ENCODE data around the gene TPI1. TPM values are rescaled to one million over a fixed set of nuclear protein-coding genes. Genes with fewer than 3 reads are reported as not detected.
"Not testable (repeated sequence)": the region's sequence is repeated elsewhere in the genome, so short reads cannot be mapped to it uniquely, and the experiment has no call there.

Gene TPI1
- total RNA-seq, 2 experiments from 2014 or later = 918 to 1,035 TPM

GRCh38 chr12:6866163-6866919 is 990 bp upstream of the TPI1 start:
- no peaks in the 10 kb centered on the region for H3K27me3 Mint-ChIP-seq
- H3K9me3 Mint-ChIP-seq = no peaks in the 10 kb centered on the region
- ChIA-PET POLR2A (interaction anchor here (1.0 to 2.3 kb wide), 2 partner anchors 14 to 77 kb away, joined by 3 to 14 read pairs; partner anchors contain the start of genes C12orf57, CDCA3, RNU7-1 and USP5), CTCF (interaction anchor here (0.6 to 7.8 kb wide), 7 partner anchors 13 to 243 kb away, joined by 3 to 67 read pairs (median 4); partner anchors contain the start of genes CDCA3 and USP5)
- DNase-seq = no peak
- H3K36me3 Mint-ChIP-seq (ENCODE audit: low read depth) = peaks cover 69% of the 10 kb centered on the region
- H3K4me3 Mint-ChIP-seq = peak overlapping the region; percentile 92
- H3K27ac Mint-ChIP-seq = no peak overlapping the region
- H3K4me1 Mint-ChIP-seq = peaks cover 43% of the 10 kb centered on the region

GRCh38 chr12:6866920-6867412 is 365 bp upstream of the TPI1 start:
- ChIA-PET POLR2A (interaction anchor here (1.0 to 2.3 kb wide), 3 partner anchors 13 to 77 kb away, joined by 3 to 14 read pairs (median 3); partner anchors contain the start of genes C12orf57, CDCA3, RNU7-1 and USP5), CTCF (interaction anchor here (0.6 to 7.8 kb wide), 9 partner anchors 14 to 975 kb away, joined by 3 to 67 read pairs (median 4); partner anchors contain the start of genes CDCA3 and USP5)
- H3K27ac Mint-ChIP-seq = peak overlapping the region; percentile 95
- H3K4me1 Mint-ChIP-seq = peaks cover 49% of the 10 kb centered on the region
- H3K27me3 Mint-ChIP-seq = no peaks in the 10 kb centered on the region
- H3K36me3 Mint-ChIP-seq (ENCODE audit: low read depth) = peaks cover 69% of the 10 kb centered on the region
- H3K4me3 Mint-ChIP-seq = peak overlapping the region; percentile 92
- no peaks in the 10 kb centered on the region for H3K9me3 Mint-ChIP-seq
- DNase-seq = no peak

GRCh38 chr12:6868211-6869048 is 1.1 kb downstream of the TPI1 start:
- DNase-seq = peak; percentile 15
- ChIA-PET CTCF (interaction anchor here (0.5 to 7.8 kb wide), 22 partner anchors 9 to 329 kb away, joined by 3 to 67 read pairs (median 4); partner anchors contain the start of genes C12orf57, CDCA3, MLF2 and RNU7-1), POLR2A (interaction anchor here (0.5 to 2.3 kb wide), 2 partner anchors 16 to 110 kb away, joined by 3 to 14 read pairs; partner anchors contain the start of genes CDCA3 and USP5)
- Mint-ChIP-seq H3K9me3 (no peaks in the 10 kb centered on the region), H3K36me3 (ENCODE audit: low read depth) (peaks cover 65% of the 10 kb centered on the region), H3K27me3 (no peaks in the 10 kb centered on the region), H3K27ac (peak overlapping the region; percentile 89), H3K4me3 (peak overlapping the region; percentile 93), H3K4me1 (peaks cover 52% of the 10 kb centered on the region)

GRCh38 chr12:6869049-6870021 is 2.0 kb downstream of the TPI1 start:
- Mint-ChIP-seq H3K27ac (peak overlapping the region; percentile 89), H3K4me3 (peak overlapping the region; percentile 93), H3K36me3 (ENCODE audit: low read depth) (peaks cover 60% of the 10 kb centered on the region), H3K9me3 (no peaks in the 10 kb centered on the region), H3K27me3 (no peaks in the 10 kb centered on the region), H3K4me1 (peaks cover 56% of the 10 kb centered on the region)
- ChIA-PET CTCF (interaction anchor here (0.6 to 7.8 kb wide), 41 partner anchors 8 to 1070 kb away, joined by 3 to 67 read pairs (median 4); partner anchors contain the start of genes C12orf57, C1RL, CDCA3 and MLF2), POLR2A (interaction anchor here (0.6 to 1.0 kb wide), 2 partner anchors 22 to 75 kb away, joined by 3 to 4 read pairs; partner anchors contain the start of gene C12orf57)
- DNase-seq = peak; percentile 89

- peak overlapping the region; percentile 89 for H3K27ac Mint-ChIP-seq
- DNase-seq, H3K27me3 Mint-ChIP-seq, H3K9me3 Mint-ChIP-seq, POLR2A ChIA-PET: not testable (repeated sequence)
- peak overlapping the region; percentile 78 for H3K4me3 Mint-ChIP-seq
- peaks cover 53% of the 10 kb centered on the region for H3K36me3 Mint-ChIP-seq (ENCODE audit: low read depth)
- H3K4me1 Mint-ChIP-seq = peaks cover 62% of the 10 kb centered on the region
- CTCF ChIA-PET = interaction anchor here (0.9 to 7.8 kb wide), 11 partner anchors 9 to 94 kb away, joined by 3 to 67 read pairs (median 15); partner anchors contain the start of genes CDCA3 and USP5
Measured at GRCh38 chr12:6870304-6870703, 3.0 kb downstream of the TPI1 start.

GRCh38 chr12:6871052-6871957 is 4.0 kb downstream of the TPI1 start:
- peaks cover 50% of the 10 kb centered on the region for H3K36me3 Mint-ChIP-seq (ENCODE audit: low read depth)
- H3K9me3 Mint-ChIP-seq = no peaks in the 10 kb centered on the region
- ChIA-PET CTCF (interaction anchor here (0.6 to 5.1 kb wide), 21 partner anchors 7 to 238 kb away, joined by 3 to 55 read pairs (median 9); partner anchors contain the start of genes C12orf57, C1RL, CDCA3 and MLF2), POLR2A (interaction anchor here (2.8 kb wide), 1 partner anchor 19 kb away, joined by 23 read pairs; the partner anchor contains the start of genes CDCA3 and USP5)
- H3K4me3 Mint-ChIP-seq = peak overlapping the region; percentile 78
- H3K27me3 Mint-ChIP-seq = no peaks in the 10 kb centered on the region
- H3K27ac Mint-ChIP-seq = peak overlapping the region; percentile 91
- DNase-seq = peak; percentile 61
- H3K4me1 Mint-ChIP-seq = peaks cover 65% of the 10 kb centered on the region

- ChIA-PET CTCF (interaction anchor here (0.5 to 5.1 kb wide), 60 partner anchors 8 to 513 kb away, joined by 3 to 55 read pairs (median 5); partner anchors contain the start of genes C12orf57, C1RL, CDCA3 and GNB3), POLR2A (interaction anchor here (0.8 to 2.8 kb wide), 6 partner anchors 19 to 83 kb away, joined by 3 to 23 read pairs (median 4); partner anchors contain the start of genes C12orf57, CD4, CDCA3 and RNU7-1)
- H3K36me3 Mint-ChIP-seq (ENCODE audit: low read depth) = peaks cover 55% of the 10 kb centered on the region
- peak overlapping the region; percentile 91 for H3K27ac Mint-ChIP-seq
- H3K4me3 Mint-ChIP-seq = peak overlapping the region; percentile 78
- peak; percentile 86 for DNase-seq
- H3K4me1 Mint-ChIP-seq = peaks cover 63% of the 10 kb centered on the region
- H3K27me3 Mint-ChIP-seq = no peaks in the 10 kb centered on the region
- no peaks in the 10 kb centered on the region for H3K9me3 Mint-ChIP-seq
Measured at GRCh38 chr12:6872073-6873048, 5.0 kb downstream of the TPI1 start.

- H3K27ac Mint-ChIP-seq = peak within 1 kb of the TSS; percentile 91
- no peaks in the 10 kb centered on the region for H3K27me3 Mint-ChIP-seq
- ChIA-PET POLR2A (interaction anchor here (0.8 to 2.8 kb wide), 6 partner anchors 18 to 84 kb away, joined by 3 to 23 read pairs (median 4); partner anchors contain the start of genes C12orf57, CD4, CDCA3 and RNU7-1), CTCF (interaction anchor here (0.6 to 5.1 kb wide), 58 partner anchors 9 to 1173 kb away, joined by 3 to 55 read pairs (median 5); partner anchors contain the start of genes C12orf57, C1RL, CDCA3 and GNB3)
- H3K4me1 Mint-ChIP-seq = peaks cover 60% of the 10 kb centered on the region
- H3K9me3 Mint-ChIP-seq = no peaks in the 10 kb centered on the region
- H3K36me3 Mint-ChIP-seq (ENCODE audit: low read depth) = peaks cover 52% of the 10 kb centered on the region
- DNase-seq = peak; percentile 99
- H3K4me3 Mint-ChIP-seq = peak within 1 kb of the TSS; percentile 78
Measured at GRCh38 chr12:6873094-6874014, 6.0 kb downstream of the TPI1 start, which contains the start of gene SPSB2. TSS of gene SPSB2 (minus strand) at chr12:6873303. CDS start at chr12:6872901, 402 bp downstream.

All from activated CD4-positive, alpha-beta T cell treated with anti-CD3 and anti-CD28 coated beads, Interleukin-2, amount 10 ng/mL, durations not matched to agents 7 days and 5 days (primary cell).